DOHH2 (cell line): ENCODE results near the gene ZP3.

ENCODE experiments used
- H3F3A ChIP-seq: fragments of 200-600 bp; sonication (generic), shearing (Covaris generic); 2 replicates; pipeline ENCODE4 v1.6.0; 2016; ENCODE audit warnings: antibody characterized with exemption, mild to moderate bottlenecking; ENCODE audit not compliant: control insufficient read depth, insufficient read depth
- H3K27ac ChIP-seq: fragments of 200-600 bp; sonication (generic); 2 replicates; pipeline ENCODE4 v1.5.1; 2014; ENCODE audit warnings: low read depth, mild to moderate bottlenecking, low read length, moderate library complexity
- H3K27me3 ChIP-seq: fragments of 200-600 bp; sonication (generic); 2 replicates; pipeline ENCODE4 v1.6.1; 2014; ENCODE audit warnings: mild to moderate bottlenecking, low read length, mixed read lengths; ENCODE audit not compliant: control insufficient read depth
- H3K36me3 ChIP-seq: fragments of 200-600 bp; sonication (generic); 2 replicates; pipeline ENCODE4 v1.6.1; 2014; ENCODE audit warnings: mild to moderate bottlenecking, low read length, moderate library complexity, mixed read lengths; ENCODE audit not compliant: control insufficient read depth
- H3K4me1 ChIP-seq: fragments of 200-600 bp; sonication (generic); 2 replicates; pipeline ENCODE4 v1.6.1; 2014; ENCODE audit warnings: mild to moderate bottlenecking, low read length, mixed read lengths; ENCODE audit not compliant: control insufficient read depth
- H3K4me2 ChIP-seq: fragments of 200-600 bp; sonication (generic); 2 replicates; pipeline ENCODE4 v1.6.0; 2014; ENCODE audit warnings: mild to moderate bottlenecking, low read length, moderate library complexity
- H3K4me3 ChIP-seq: fragments of 200-600 bp; sonication (generic); 2 replicates; pipeline ENCODE4 v1.5.1; 2014; ENCODE audit warnings: mild to moderate bottlenecking, low read length, mixed read lengths
- H3K79me2 ChIP-seq: fragments of 200-600 bp; sonication (generic); 2 replicates; pipeline ENCODE4 v1.6.1; 2014; ENCODE audit warnings: mild to moderate bottlenecking, low read length, mixed read lengths; ENCODE audit not compliant: control insufficient read depth
- H3K9me2 ChIP-seq: fragments of 200-600 bp; sonication (generic); replicated peaks from 2 replicates; pipeline ENCODE4 v1.6.1; 2014; ENCODE audit warnings: mild to moderate bottlenecking, low read length, mixed read lengths; ENCODE audit not compliant: control insufficient read depth
- H3K9me3 ChIP-seq: fragments of 200-600 bp; sonication (generic); 2 replicates; pipeline ENCODE4 v1.6.1; 2014; ENCODE audit warnings: antibody characterized with exemption, low read length, mixed read lengths; ENCODE audit not compliant: control insufficient read depth, insufficient read depth
- H4K20me1 ChIP-seq: fragments of 200-600 bp; sonication (generic); 2 replicates; pipeline ENCODE4 v1.6.0; 2014; ENCODE audit warnings: low read depth, mild to moderate bottlenecking, antibody characterized with exemption, low read length, moderate library complexity; ENCODE audit not compliant: control insufficient read depth, insufficient read depth
- EZH2phosphoT487 ChIP-seq: fragments of 200-600 bp; sonication (generic); IDR thresholded peaks from 2 replicates; pipeline ENCODE4 v1.6.1; 2017; ENCODE audit warnings: borderline replicate concordance, mild to moderate bottlenecking, antibody characterized with exemption, low read length, moderate library complexity, mixed read lengths
- TF ChIP-seq, protein P1 (sequence below): fragments of 200-600 bp; sonication (generic); IDR thresholded peaks from one replicate; pipeline ENCODE4 v1.5.1; 2014; ENCODE audit warnings: antibody characterized with exemption, mild to moderate bottlenecking, low read depth, low read length; ENCODE audit not compliant: poor library complexity, severe bottlenecking

Gene ZP3

DNA sequence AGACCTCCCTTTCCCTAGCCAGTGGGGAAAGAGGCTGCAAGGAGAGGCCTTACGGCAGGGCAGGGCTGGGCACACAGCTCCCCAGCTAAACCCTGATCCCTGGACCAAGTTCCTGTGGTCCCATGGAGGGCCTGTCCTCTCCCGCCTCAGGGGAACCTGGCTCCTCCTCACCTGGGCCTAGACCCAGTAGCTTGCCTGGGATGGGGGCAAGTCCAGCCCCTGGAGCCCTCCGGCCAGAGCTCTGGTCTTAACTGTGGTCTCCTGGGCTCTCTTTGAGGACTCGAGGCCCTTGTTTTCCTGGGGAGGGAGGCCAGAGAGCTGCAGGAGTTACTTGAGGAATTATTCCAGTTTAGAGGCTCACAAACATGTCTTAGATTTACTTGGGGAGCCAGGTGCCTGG lies 1.5 kb downstream of the ZP3 start:
- no peaks in the 10 kb centered on the region for H3F3A ChIP-seq
- H3K36me3 ChIP-seq = no peaks in the 10 kb centered on the region
- H3K27me3 ChIP-seq = peaks cover 21% of the 10 kb centered on the region
- no peak overlapping the region for H3K27ac ChIP-seq
- no peaks in the 10 kb centered on the region for H3K4me1 ChIP-seq
- no peak overlapping the region for H3K4me3 ChIP-seq
- H3K9me2 ChIP-seq = no peaks in the 10 kb centered on the region
- TF ChIP-seq, protein P1, sequence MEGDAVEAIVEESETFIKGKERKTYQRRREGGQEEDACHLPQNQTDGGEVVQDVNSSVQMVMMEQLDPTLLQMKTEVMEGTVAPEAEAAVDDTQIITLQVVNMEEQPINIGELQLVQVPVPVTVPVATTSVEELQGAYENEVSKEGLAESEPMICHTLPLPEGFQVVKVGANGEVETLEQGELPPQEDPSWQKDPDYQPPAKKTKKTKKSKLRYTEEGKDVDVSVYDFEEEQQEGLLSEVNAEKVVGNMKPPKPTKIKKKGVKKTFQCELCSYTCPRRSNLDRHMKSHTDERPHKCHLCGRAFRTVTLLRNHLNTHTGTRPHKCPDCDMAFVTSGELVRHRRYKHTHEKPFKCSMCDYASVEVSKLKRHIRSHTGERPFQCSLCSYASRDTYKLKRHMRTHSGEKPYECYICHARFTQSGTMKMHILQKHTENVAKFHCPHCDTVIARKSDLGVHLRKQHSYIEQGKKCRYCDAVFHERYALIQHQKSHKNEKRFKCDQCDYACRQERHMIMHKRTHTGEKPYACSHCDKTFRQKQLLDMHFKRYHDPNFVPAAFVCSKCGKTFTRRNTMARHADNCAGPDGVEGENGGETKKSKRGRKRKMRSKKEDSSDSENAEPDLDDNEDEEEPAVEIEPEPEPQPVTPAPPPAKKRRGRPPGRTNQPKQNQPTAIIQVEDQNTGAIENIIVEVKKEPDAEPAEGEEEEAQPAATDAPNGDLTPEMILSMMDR = no peak
- TF ChIP-seq EZH2phosphoT487 = no peak
- no peaks in the 10 kb centered on the region for H4K20me1 ChIP-seq
- H3K79me2 ChIP-seq = no peaks in the 10 kb centered on the region
- H3K4me2 ChIP-seq = no peak overlapping the region
- no peaks in the 10 kb centered on the region for H3K9me3 ChIP-seq

DNA sequence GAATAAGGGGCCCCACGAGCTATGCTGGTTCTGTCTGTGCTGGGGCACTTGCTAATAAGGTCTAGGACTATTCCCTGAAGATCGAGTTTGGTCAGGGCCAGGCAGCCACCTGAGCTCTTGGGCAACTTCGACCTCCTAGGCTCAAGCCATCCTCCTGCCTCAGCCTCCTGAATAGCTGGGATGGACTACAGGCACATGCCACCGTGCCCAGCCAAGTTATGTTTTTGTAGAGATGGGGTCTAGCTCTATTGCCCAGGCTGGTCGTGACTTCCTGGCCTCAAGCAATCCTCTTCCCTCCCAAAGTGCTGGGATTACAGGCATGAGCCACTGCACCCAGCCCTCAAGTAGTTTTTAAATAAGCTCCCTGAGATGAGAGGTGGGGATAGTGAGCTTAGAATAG lies 2.9 kb downstream of the ZP3 start:
- Histone ChIP-seq H3K9me3 (no peaks in the 10 kb centered on the region), H3F3A (no peaks in the 10 kb centered on the region), H3K27me3 (peaks cover 21% of the 10 kb centered on the region), H4K20me1 (no peaks in the 10 kb centered on the region), H3K9me2 (no peaks in the 10 kb centered on the region), H3K27ac (no peak overlapping the region), H3K4me3 (no peak overlapping the region), H3K4me2 (no peak overlapping the region), H3K36me3 (no peaks in the 10 kb centered on the region), H3K4me1 (no peaks in the 10 kb centered on the region), H3K79me2 (no peaks in the 10 kb centered on the region)
- TF ChIP-seq, protein P1 = no peak
- TF ChIP-seq EZH2phosphoT487 = no peak

DNA sequence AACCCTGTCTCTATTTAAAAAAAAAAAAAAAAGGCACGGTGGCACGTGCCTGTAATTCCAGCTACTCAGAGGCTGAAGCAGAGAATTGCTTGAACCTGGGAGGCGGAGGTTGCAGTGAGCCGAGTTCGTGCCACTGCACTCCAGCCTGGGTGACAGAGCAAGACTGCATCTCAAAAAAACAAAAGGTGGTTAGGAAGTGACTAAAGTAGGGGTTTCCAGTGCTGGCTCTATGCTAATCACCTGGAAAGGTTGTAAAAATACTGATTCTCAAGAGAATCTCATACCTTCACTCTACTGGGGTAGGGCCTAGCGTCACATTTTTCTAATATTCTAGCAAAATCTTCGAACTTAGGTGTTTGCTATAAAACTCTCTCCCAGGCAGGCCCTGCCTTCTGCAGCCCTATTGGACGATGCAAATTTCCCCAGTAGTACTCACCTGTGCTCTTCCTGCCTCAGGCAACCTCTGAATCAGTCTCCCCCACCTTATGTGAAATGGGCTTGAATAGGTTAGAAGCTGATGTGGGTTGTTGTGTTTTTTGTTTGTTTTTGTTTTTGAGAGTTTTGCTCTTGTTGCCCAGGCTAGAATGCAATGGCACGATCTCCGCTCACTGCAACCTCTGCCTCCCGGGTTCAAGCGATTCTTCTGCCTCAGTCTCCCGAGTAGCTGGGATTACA lies 3.5 kb downstream of the ZP3 start:
- no peaks in the 10 kb centered on the region for H3K9me2 ChIP-seq
- H3K9me3 ChIP-seq = no peaks in the 10 kb centered on the region
- H3K36me3 ChIP-seq = no peaks in the 10 kb centered on the region
- no peaks in the 10 kb centered on the region for H3K79me2 ChIP-seq
- no peaks in the 10 kb centered on the region for H3F3A ChIP-seq
- no peaks in the 10 kb centered on the region for H3K4me1 ChIP-seq
- H3K27me3 ChIP-seq = peaks cover 19% of the 10 kb centered on the region
- no peaks in the 10 kb centered on the region for H4K20me1 ChIP-seq
- H3K4me2 ChIP-seq = no peak overlapping the region
- no peak overlapping the region for H3K4me3 ChIP-seq
- H3K27ac ChIP-seq = no peak overlapping the region
- no peak for TF ChIP-seq EZH2phosphoT487
- TF ChIP-seq, protein P1 = no peak
